Smooth muscle cell (in vitro differentiated cells): ENCODE data around the gene TFG. TPM values are rescaled to one million over a fixed set of nuclear protein-coding genes. Genes with fewer than 3 reads are reported as not detected.
A peak's percentile ranks its signal among the peaks of the same experiment; 100 is the strongest.

Experiments used
- DNase-seq: peaks from one replicate; lab custom pipeline; 2025; ENCODE audit not compliant: unreplicated experiment; lab: John Stamatoyannopoulos, UW
- H2AFZ ChIP-seq: fragments of 200-600 bp; sonication (generic); 2 replicates; pipeline ENCODE4 v1.6.0; 2016; ENCODE audit warnings: antibody characterized with exemption, low read depth, mild to moderate bottlenecking
- H3F3A ChIP-seq: fragments of 200-600 bp; sonication (generic); 2 replicates; pipeline ENCODE4 v1.6.0; 2017; ENCODE audit warnings: antibody characterized with exemption, low read depth
- H3K27ac ChIP-seq: fragments of 200-600 bp; sonication (generic); 2 replicates; pipeline ENCODE4 v1.5.1; 2016; ENCODE audit warnings: low read depth, mild to moderate bottlenecking
- H3K27me3 ChIP-seq: fragments of 200-600 bp; sonication (generic); 2 replicates; pipeline ENCODE4 v1.6.1; 2016; ENCODE audit warnings: low read depth, mild to moderate bottlenecking
- H3K36me3 ChIP-seq: fragments of 200-600 bp; sonication (generic); 2 replicates; pipeline ENCODE4 v1.5.1; 2016; ENCODE audit warnings: low read depth
- H3K4me1 ChIP-seq: fragments of 200-600 bp; sonication (generic); 2 replicates; pipeline ENCODE4 v1.5.1; 2016; ENCODE audit warnings: low read depth
- H3K4me2 ChIP-seq: fragments of 200-600 bp; sonication (generic); 2 replicates; pipeline ENCODE4 v1.6.0; 2016; ENCODE audit warnings: mild to moderate bottlenecking
- H3K4me3 ChIP-seq: fragments of 200-600 bp; sonication (generic); 2 replicates; pipeline ENCODE4 v1.5.1; 2016; ENCODE audit warnings: mild to moderate bottlenecking
- H3K79me2 ChIP-seq: fragments of 200-600 bp; sonication (generic); 2 replicates; pipeline ENCODE4 v1.6.0; 2016; ENCODE audit warnings: low read depth, mild to moderate bottlenecking
- H3K9ac ChIP-seq: fragments of 200-600 bp; sonication (generic); 2 replicates; pipeline ENCODE4 v1.6.0; 2016; ENCODE audit warnings: low read depth
- H3K9me3 ChIP-seq: fragments of 200-600 bp; sonication (generic); replicated peaks from 2 replicates; pipeline ENCODE4 v1.5.1; 2016; ENCODE audit warnings: low read depth
- H4K20me1 ChIP-seq: fragments of 200-600 bp; sonication (generic); 2 replicates; pipeline ENCODE4 v1.6.0; 2016; ENCODE audit warnings: low read depth
- WGBS: methylation state at CpG from one replicate; pipeline ENCODE4 v1.1.7; 2016; ENCODE audit warnings: low lambda C conversion rate; 5-methylcytosine and 5-hydroxymethylcytosine counted together
- polyA plus RNA-seq: library from polyadenylated mRNA; unstranded; fragments of >200 nt; fragmentation: Nextera tagmentation; extraction: Ambion mirVana; gene quantifications from 2 replicates; pipeline ENCODE4 v1.2.1, GENCODE V29; 2016
- total RNA-seq: library from RNA; depleted of rRNA; stranded (reverse); fragments of >200 nt; gene quantifications from 2 replicates; pipeline ENCODE4 v1.2.3, GENCODE V29; 2014
- TF ChIP-seq, protein P1 (sequence below): fragments of 200-600 bp; sonication (generic); IDR thresholded peaks from 2 replicates; pipeline ENCODE4 v1.5.1; 2017; ENCODE audit warnings: borderline replicate concordance, mild to moderate bottlenecking, antibody characterized with exemption; ENCODE audit not compliant: insufficient read depth, poor library complexity, severe bottlenecking

TFG gene
- total and polyA plus RNA-seq, 2 experiments from 2014 or later, result 205 to 246 TPM

- no peaks in the 10 kb centered on the region for H3K79me2 ChIP-seq
- peaks cover 8% of the 10 kb centered on the region for H4K20me1 ChIP-seq
- peaks cover 8% of the 10 kb centered on the region for H3K4me1 ChIP-seq
- DNase-seq, result no peak
- H2AFZ ChIP-seq, result no peak overlapping the region
- no peak overlapping the region for H3K4me3 ChIP-seq
- H3F3A ChIP-seq, result peaks cover 7% of the 10 kb centered on the region
- TF ChIP-seq, protein P1, sequence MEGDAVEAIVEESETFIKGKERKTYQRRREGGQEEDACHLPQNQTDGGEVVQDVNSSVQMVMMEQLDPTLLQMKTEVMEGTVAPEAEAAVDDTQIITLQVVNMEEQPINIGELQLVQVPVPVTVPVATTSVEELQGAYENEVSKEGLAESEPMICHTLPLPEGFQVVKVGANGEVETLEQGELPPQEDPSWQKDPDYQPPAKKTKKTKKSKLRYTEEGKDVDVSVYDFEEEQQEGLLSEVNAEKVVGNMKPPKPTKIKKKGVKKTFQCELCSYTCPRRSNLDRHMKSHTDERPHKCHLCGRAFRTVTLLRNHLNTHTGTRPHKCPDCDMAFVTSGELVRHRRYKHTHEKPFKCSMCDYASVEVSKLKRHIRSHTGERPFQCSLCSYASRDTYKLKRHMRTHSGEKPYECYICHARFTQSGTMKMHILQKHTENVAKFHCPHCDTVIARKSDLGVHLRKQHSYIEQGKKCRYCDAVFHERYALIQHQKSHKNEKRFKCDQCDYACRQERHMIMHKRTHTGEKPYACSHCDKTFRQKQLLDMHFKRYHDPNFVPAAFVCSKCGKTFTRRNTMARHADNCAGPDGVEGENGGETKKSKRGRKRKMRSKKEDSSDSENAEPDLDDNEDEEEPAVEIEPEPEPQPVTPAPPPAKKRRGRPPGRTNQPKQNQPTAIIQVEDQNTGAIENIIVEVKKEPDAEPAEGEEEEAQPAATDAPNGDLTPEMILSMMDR, result no peak
- no peaks in the 10 kb centered on the region for H3K27me3 ChIP-seq
- H3K27ac ChIP-seq, result no peak overlapping the region
- H3K9ac ChIP-seq, result no peak overlapping the region
- no peaks in the 10 kb centered on the region for H3K9me3 ChIP-seq
- no peak overlapping the region for H3K4me2 ChIP-seq
- no peaks in the 10 kb centered on the region for H3K36me3 ChIP-seq
These were observed 50.7 kb downstream of the TFG start for GRCh38 chr3:100759950-100760349.

GRCh38 chr3:100760377-100760776 lies 51.1 kb downstream of the TFG start:
- Histone ChIP-seq H4K20me1 (peaks cover 5% of the 10 kb centered on the region), H3F3A (peaks cover 7% of the 10 kb centered on the region), H3K79me2 (no peaks in the 10 kb centered on the region), H2AFZ (no peak overlapping the region), H3K4me2 (no peak overlapping the region), H3K36me3 (no peaks in the 10 kb centered on the region), H3K27me3 (no peaks in the 10 kb centered on the region), H3K9ac (no peak overlapping the region), H3K4me1 (peaks cover 8% of the 10 kb centered on the region), H3K27ac (no peak overlapping the region), H3K4me3 (no peak overlapping the region), H3K9me3 (no peaks in the 10 kb centered on the region)
- TF ChIP-seq, protein P1, result no peak
- WGBS, result 82% methylated on average over 4 of the region's 4 CpGs
- DNase-seq, result no peak

- Histone ChIP-seq H3K9me3 (no peaks in the 10 kb centered on the region), H3K4me1 (peaks cover 8% of the 10 kb centered on the region), H3K4me2 (no peak overlapping the region), H4K20me1 (peaks cover 5% of the 10 kb centered on the region), H3F3A (peaks cover 7% of the 10 kb centered on the region), H3K36me3 (no peaks in the 10 kb centered on the region), H3K9ac (no peak overlapping the region), H2AFZ (no peak overlapping the region), H3K4me3 (no peak overlapping the region), H3K27ac (no peak overlapping the region), H3K27me3 (no peaks in the 10 kb centered on the region), H3K79me2 (no peaks in the 10 kb centered on the region)
- DNase-seq, result no peak
- TF ChIP-seq, protein P1, result peak; percentile 15
- WGBS, result 73% methylated on average over 1 of the region's 1 CpG
These were observed 52.1 kb downstream of the TFG start for GRCh38 chr3:100761211-100761942.

- H3K27ac ChIP-seq, result no peak overlapping the region
- H3K9ac ChIP-seq, result no peak overlapping the region
- H3F3A ChIP-seq, result peaks cover 7% of the 10 kb centered on the region
- TF ChIP-seq, protein P1, result no peak
- H2AFZ ChIP-seq, result no peak overlapping the region
- no peaks in the 10 kb centered on the region for H3K79me2 ChIP-seq
- no peaks in the 10 kb centered on the region for H3K9me3 ChIP-seq
- H3K36me3 ChIP-seq, result no peaks in the 10 kb centered on the region
- no peak for DNase-seq
- H3K4me2 ChIP-seq, result no peak overlapping the region
- H3K27me3 ChIP-seq, result no peaks in the 10 kb centered on the region
- no peak overlapping the region for H3K4me3 ChIP-seq
- H4K20me1 ChIP-seq, result peaks cover 5% of the 10 kb centered on the region
- peaks cover 8% of the 10 kb centered on the region for H3K4me1 ChIP-seq
These were observed 52.7 kb downstream of the TFG start for GRCh38 chr3:100761951-100762350.
